ENCODE measurements around the gene GRWD1. TPM values are rescaled to one million over a fixed set of nuclear protein-coding genes. Genes with fewer than 3 reads are reported as not detected.

Gene GRWD1
- total RNA-seq, 1 experiment from 2014 or later: 77.4 TPM

GRCh38 chr19:48461982-48462655, 16.3 kb downstream of the GRWD1 start:
- Mint-ChIP-seq H3K27ac (ENCODE audit: unreplicated experiment) (no peak overlapping the region), H3K4me3 (ENCODE audit: unreplicated experiment) (no peak overlapping the region), H3K9me3 (ENCODE audit: unreplicated experiment) (no peaks in the 10 kb centered on the region), H3K4me1 (ENCODE audit: low read depth, unreplicated experiment) (no peaks in the 10 kb centered on the region), H3K27me3 (ENCODE audit: insufficient read depth, unreplicated experiment) (no peaks in the 10 kb centered on the region), H3K36me3 (ENCODE audit: insufficient read depth, unreplicated experiment) (peaks cover 60% of the 10 kb centered on the region)
- no peak for TF ChIP-seq CTCF (IDR thresholded peaks at IDR 0.05; ENCODE audit: insufficient read depth in 1 of 2, low read depth in 1 of 2, low read length in 1 of 2, severe bottlenecking in 1 of 2, unreplicated experiment in 1 of 2)
- intact Hi-C loops (cut with micrococcal nuclease; ENCODE audit: unreplicated experiment): no loop called here
- Histone ChIP-seq H3K4me3 (ENCODE audit: low read depth, low read length) (no peak overlapping the region), H3K27me3 (replicated peaks; ENCODE audit: control insufficient read depth, insufficient read depth, low read length) (no peaks in the 10 kb centered on the region), H3K36me3 (ENCODE audit: control insufficient read depth, insufficient read depth, low read length) (no peaks in the 10 kb centered on the region; the same call in 1 of the 2 replicates), H3K9me3 (no peaks in the 10 kb centered on the region), H3K4me1 (no peaks in the 10 kb centered on the region)
- POLR2A ChIA-PET: interaction anchor here (1.0 kb wide), 1 partner anchor 31 kb away, joined by 3 read pairs; no protein-coding TSS in a partner anchor
- DNase-seq: peak; percentile 61 to 69
- CTCF ChIA-PET: no interaction called here
- no TSS peak for BruUV-seq (replicated peaks)

- Mint-ChIP-seq H3K4me3 (ENCODE audit: unreplicated experiment) (no peak overlapping the region), H3K36me3 (ENCODE audit: insufficient read depth, unreplicated experiment) (peaks cover 63% of the 10 kb centered on the region), H3K4me1 (ENCODE audit: low read depth, unreplicated experiment) (peaks cover 7% of the 10 kb centered on the region), H3K9me3 (ENCODE audit: unreplicated experiment) (no peaks in the 10 kb centered on the region), H3K27me3 (ENCODE audit: insufficient read depth, unreplicated experiment) (no peaks in the 10 kb centered on the region), H3K27ac (ENCODE audit: unreplicated experiment) (no peak overlapping the region)
- no peaks in the 10 kb centered on the region for H3K9me3 ChIP-seq
- no peaks in the 10 kb centered on the region for H3K27me3 ChIP-seq (replicated peaks; ENCODE audit: control insufficient read depth, insufficient read depth, low read length)
- DNase-seq: no peak
- TF ChIP-seq CTCF (IDR thresholded peaks at IDR 0.05; ENCODE audit: insufficient read depth in 1 of 2, low read depth in 1 of 2, low read length in 1 of 2, severe bottlenecking in 1 of 2, unreplicated experiment in 1 of 2): no peak
- BruUV-seq (replicated peaks): no TSS peak
- H3K36me3 ChIP-seq (ENCODE audit: control insufficient read depth, insufficient read depth, low read length): no peaks in the 10 kb centered on the region; the same call in 1 of the 2 replicates
- peaks cover 2% of the 10 kb centered on the region; the same call in 1 of the 2 replicates for H3K4me1 ChIP-seq
- no peak overlapping the region for H3K4me3 ChIP-seq (ENCODE audit: low read depth, low read length)
- ChIA-PET CTCF (no interaction called here), POLR2A (no interaction called here)
- intact Hi-C loops (cut with micrococcal nuclease; ENCODE audit: unreplicated experiment): loop anchor here (5.0 kb wide), 1 partner anchor 73 kb away; the partner anchor contains the start of genes GRIN2D and KDELR1
Observed at GRCh38 chr19:48465215-48465614, 19.4 kb downstream of the GRWD1 start.

GRCh38 chr19:48466561-48467325, 21.0 kb downstream of the GRWD1 start:
- CTCF ChIA-PET: no interaction called here
- H3K36me3 Mint-ChIP-seq (ENCODE audit: insufficient read depth, unreplicated experiment): peaks cover 65% of the 10 kb centered on the region

More at GRCh38 chr19:48466561-48467325, 21.0 kb downstream of the GRWD1 start:
- no peaks in the 10 kb centered on the region for H3K27me3 Mint-ChIP-seq (ENCODE audit: insufficient read depth, unreplicated experiment)
- Histone ChIP-seq H3K9me3 (no peaks in the 10 kb centered on the region), H3K36me3 (ENCODE audit: control insufficient read depth, insufficient read depth, low read length) (peaks cover 7% of the 10 kb centered on the region), H3K4me3 (ENCODE audit: low read depth, low read length) (no peak overlapping the region), H3K4me1 (peaks cover 4% of the 10 kb centered on the region; the same call in 1 of the 2 replicates), H3K27me3 (replicated peaks; ENCODE audit: control insufficient read depth, insufficient read depth, low read length) (no peaks in the 10 kb centered on the region)
- H3K4me1 Mint-ChIP-seq (ENCODE audit: low read depth, unreplicated experiment): peaks cover 7% of the 10 kb centered on the region
- no peak for TF ChIP-seq CTCF (IDR thresholded peaks at IDR 0.05; ENCODE audit: insufficient read depth in 1 of 2, low read depth in 1 of 2, low read length in 1 of 2, severe bottlenecking in 1 of 2, unreplicated experiment in 1 of 2)
- no peak overlapping the region for H3K27ac Mint-ChIP-seq (ENCODE audit: unreplicated experiment)
- intact Hi-C loops (cut with micrococcal nuclease; ENCODE audit: unreplicated experiment): loop anchor here (5.0 kb wide), 1 partner anchor 74 kb away; the partner anchor contains the start of genes GRIN2D and KDELR1
- no peaks in the 10 kb centered on the region for H3K9me3 Mint-ChIP-seq (ENCODE audit: unreplicated experiment)
- H3K4me3 Mint-ChIP-seq (ENCODE audit: unreplicated experiment): no peak overlapping the region
- DNase-seq: no peak
- POLR2A ChIA-PET: interaction anchor here (0.6 kb wide), 1 partner anchor 134 kb away, joined by 3 read pairs; no protein-coding TSS in a partner anchor
- BruUV-seq (replicated peaks): no TSS peak

All from Caco-2 (cell line).